Iris pigment epithelial cell (primary cell): ENCODE results near the gene TVP23A.
A peak's percentile ranks its signal among the peaks of the same experiment; 100 is the strongest.
"Not testable (repeated sequence)": the region's sequence is repeated elsewhere in the genome, so short reads cannot be mapped to it uniquely, and the experiment has no call there.

Source experiments
- DNase-seq: peaks from one replicate; pipeline ENCODE4 v3.0.0-alpha.2; 2011; ENCODE audit warnings: low read depth

The TVP23A gene

GRCh38 chr16:10835281-10835931 is 16.8 kb upstream of the TVP23A start:
- no peak for DNase-seq

DNA sequence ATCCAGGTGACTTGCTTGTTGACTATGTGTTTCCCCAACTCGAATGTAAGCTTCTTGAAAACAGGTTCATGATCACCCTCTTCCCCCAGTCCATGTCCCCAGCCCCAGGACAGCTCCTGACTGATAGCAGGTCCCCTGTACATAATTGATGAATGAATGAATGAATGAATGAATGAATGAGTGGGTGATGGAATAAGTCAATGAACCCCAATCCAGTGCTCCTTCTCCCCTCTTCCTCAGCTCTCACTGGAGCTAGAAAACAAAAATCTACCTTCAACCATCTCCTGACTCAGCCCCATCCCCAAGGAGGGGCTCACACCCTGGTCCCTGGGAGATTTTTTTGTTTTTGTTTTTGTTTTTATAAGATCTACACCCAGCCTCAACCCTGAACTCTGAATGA is 16.2 kb upstream of the TVP23A start:
- no peak for DNase-seq

DNA sequence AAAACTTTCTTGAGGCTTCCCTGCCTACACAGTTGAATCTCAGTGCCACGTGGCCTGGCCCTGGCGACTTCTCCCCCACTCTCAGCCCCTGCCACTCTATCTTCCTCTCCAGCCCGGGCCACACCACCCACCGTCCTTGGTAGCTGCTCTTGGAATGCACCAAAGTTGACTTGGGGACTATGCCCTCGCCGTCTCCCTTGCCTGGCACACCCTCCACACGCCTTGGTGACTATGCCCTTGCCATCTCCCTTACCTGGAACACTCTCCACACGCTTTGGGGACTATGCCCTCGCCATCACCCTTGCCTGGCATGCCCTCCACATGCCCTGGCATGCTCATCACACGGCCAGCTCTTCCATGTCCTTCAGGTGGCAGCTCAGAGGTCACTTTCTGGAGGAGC is 15.5 kb upstream of the TVP23A start:
- no peak for DNase-seq

DNA sequence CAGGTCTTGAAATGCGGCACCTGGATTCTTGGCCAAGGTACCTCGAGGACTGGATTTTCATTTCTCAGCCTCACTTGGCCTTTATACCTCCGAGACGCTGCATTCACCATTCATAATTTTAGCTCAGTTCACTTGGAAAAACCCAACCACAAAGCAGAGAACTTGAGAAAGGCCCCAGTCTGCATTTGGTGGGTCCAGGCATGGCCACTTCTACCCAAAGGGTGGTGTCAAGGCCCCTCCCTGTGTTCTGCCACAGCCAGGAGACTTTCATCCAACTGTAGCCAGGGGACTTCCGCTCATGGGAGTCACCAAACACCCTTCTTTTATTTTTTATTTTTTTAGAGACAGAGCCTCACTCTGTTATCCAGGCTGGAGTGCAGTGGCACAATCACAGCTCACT is 14.7 kb upstream of the TVP23A start:
- DNase-seq: no peak

DNA sequence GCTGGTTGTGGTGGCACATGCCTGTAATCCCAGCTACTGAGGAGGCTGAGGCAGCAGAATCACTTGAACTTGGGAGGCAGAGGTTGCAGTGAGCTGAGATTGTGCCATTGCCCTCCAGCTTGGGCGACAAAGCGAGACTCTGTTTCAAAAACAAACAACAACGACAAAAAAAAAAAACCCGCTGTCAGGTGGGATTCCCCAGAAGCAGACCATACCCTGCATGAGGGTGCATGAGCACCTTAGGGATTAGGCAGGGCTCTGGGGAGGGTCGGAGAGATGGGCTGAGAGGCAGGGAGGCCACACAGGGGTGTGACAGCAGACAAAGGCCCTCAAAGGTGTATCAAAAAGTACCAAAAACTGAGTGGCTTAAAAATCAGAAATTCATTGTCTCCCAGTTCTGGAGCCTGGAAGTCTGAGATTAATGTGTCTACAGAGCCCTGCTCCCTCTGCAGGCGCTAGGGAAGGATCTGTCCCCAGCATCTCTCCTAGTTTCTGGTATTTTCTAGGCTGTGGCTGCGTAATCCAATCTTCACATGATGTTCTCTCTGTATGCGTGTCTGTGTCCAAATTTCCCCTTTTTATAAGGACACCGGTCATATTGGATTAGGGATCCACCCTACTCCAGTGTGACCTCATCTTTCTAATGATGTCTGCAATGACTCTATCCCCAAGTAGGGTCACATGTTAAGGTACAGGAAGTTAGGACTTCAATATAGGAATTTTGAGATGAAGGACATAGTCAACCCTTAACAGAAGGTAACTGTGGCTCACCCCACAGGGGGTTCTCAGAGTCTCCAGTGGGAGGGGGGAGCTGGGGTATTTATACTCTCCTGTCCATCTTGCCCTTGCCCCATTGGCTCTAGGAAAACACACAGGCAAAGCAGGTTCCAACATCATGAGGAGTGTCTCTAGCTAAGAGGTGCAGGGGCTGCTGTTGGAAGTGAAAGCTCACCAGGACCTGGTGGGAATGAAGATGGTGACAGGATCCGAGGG is 13.6 kb upstream of the TVP23A start:
- DNase-seq: no peak

DNA sequence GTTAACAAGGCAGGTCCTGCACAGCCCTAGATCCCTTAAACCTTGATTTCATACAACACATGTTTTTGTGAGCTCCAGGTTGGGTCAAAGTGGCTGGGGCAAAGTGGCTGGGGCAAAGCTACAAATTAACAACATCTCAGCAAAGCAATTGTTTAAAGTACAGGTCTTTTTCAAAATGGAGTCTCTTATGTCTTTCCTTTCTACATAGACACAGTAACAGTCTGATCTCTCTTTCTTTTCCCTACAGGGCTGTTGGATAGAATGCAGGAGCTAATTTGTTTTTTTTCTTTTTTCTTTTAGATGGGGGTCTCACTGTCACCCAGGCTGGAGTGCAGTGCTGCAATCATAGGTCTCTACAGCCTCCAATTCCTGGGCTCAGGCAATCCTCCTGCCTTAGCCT is 11.6 kb upstream of the TVP23A start:
- not testable (repeated sequence) for DNase-seq

GRCh38 chr16:10829390-10830098 is 10.9 kb upstream of the TVP23A start:
- DNase-seq: not testable (repeated sequence)

- peak; percentile 49 for DNase-seq
These were observed 10.3 kb upstream of the TVP23A start for GRCh38 chr16:10828851-10829366.

GRCh38 chr16:10827691-10828341 is 9.2 kb upstream of the TVP23A start:
- DNase-seq: peak; percentile 52

- DNase-seq: no peak
These were observed 5.7 kb upstream of the TVP23A start for GRCh38 chr16:10824111-10824893.

DNA sequence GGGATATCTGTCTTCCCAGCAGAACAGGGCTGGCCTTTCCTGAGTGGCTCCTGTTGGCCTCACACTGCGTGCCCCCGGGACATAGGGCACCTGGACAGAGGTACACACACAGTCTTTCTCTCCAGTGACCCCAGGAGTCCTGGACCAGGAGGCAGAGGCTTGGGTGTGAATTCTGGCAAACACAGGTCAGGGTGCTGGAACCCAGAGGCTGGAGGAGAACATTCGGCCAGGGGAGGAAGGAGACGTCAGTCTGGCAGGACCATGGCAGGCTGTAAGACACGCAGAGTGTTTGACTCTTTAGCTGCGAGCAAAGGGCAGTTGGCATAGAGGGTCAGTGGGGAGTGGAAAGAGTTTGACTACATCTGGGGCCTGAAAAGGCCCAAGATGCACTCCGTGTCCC is 4.1 kb upstream of the TVP23A start:
- DNase-seq: no peak

DNA sequence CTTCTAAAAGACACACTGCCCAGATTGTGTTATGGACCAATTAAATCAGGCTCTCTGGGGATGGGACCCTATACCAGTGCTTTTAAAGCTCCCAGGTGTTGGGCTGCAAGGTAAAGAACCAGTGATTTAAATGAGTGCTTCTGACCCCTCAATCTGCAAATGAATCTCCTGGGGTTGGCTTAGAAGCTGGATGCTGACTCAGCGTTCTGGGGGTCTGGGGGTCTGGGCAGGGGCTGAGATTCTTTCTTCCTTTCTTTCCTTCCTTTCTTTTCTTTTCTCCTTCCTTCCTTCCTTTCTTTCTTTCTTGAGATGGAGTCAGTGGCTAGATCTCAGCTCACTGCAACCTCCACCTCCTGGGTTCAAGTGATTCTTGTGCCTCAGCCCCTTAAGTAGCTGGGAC is 2.0 kb upstream of the TVP23A start:
- DNase-seq: no peak

GRCh38 chr16:10817514-10817913 is 1.1 kb downstream of the TVP23A start:
- DNase-seq: no peak

- no peak for DNase-seq
These were observed 5.5 kb downstream of the TVP23A start for GRCh38 chr16:10813099-10813455.

DNA sequence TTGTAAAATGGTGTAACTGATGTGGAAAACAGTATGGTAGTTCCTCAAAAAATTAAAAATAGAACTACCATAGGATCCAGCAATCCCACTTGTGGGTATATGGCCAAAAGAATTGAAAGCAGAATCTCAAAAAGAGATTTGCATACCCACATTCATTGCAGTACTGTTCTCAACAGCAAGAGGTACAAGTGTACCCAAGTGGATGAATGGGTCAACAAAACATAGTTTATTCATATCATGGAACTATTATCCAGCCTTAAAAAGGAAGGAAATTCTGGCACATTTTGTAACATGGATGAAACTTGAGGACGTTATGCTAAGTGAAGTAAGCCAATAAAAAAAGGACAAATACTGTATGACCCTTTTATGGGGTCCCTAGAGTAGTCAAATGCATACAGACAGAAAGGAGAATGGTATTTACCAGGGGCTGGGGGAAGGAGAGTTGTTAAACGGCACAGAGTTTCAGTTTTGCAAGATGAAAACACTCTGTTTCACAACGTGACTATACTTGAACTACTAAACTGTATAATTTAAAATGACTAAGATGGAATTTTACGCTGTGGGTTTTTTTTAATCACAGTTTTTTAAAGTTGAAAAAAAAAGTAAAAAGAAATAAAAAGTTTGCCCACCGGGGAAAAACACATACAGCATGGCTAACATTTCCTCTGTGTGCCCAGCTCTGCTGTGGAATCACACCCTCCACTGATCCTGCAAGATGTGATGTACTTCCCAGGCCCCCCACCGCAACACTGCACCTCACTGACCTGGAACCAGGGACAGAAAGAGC is 6.1 kb downstream of the TVP23A start:
- no peak for DNase-seq

- DNase-seq: no peak
These were observed 8.9 kb downstream of the TVP23A start for GRCh38 chr16:10809706-10810105.

- DNase-seq: no peak
These were observed 9.7 kb downstream of the TVP23A start for GRCh38 chr16:10808850-10809249.

DNA sequence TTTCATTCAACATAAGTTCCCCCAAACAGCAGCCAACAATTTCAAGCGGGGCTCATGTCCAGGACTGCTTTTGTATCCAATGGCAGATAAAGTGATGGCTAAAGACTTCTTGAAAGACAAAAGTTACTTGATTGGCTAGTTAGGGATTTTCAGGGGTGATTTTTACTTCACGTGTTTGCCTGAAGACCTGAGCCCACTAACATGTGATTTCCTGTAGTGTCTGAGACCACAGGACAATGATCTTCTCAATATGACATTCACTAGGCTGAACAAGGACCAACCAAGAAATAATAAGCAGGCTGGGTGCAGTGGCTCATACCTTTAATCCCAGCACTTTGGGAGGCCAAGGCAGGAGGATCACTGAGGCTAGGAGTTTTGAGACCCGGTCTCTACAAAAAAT is 10.4 kb downstream of the TVP23A start:
- no peak for DNase-seq

- no peak for DNase-seq
These were observed 11.9 kb downstream of the TVP23A start for GRCh38 chr16:10806698-10807097.

- DNase-seq: no peak
These were observed 13.3 kb downstream of the TVP23A start for GRCh38 chr16:10805334-10805733.
